GM19455 (cell line): ENCODE data around the gene UHRF1.
"Not testable (repeated sequence)": the region's sequence is repeated elsewhere in the genome, so short reads cannot be mapped to it uniquely, and the experiment has no call there.

Experiments used
- ATAC-seq: cut with Tn5 transposase; IDR thresholded peaks from one replicate; pipeline ENCODE4 v1.9.1; 2021; ENCODE audit not compliant: unreplicated experiment

The UHRF1 gene

DNA sequence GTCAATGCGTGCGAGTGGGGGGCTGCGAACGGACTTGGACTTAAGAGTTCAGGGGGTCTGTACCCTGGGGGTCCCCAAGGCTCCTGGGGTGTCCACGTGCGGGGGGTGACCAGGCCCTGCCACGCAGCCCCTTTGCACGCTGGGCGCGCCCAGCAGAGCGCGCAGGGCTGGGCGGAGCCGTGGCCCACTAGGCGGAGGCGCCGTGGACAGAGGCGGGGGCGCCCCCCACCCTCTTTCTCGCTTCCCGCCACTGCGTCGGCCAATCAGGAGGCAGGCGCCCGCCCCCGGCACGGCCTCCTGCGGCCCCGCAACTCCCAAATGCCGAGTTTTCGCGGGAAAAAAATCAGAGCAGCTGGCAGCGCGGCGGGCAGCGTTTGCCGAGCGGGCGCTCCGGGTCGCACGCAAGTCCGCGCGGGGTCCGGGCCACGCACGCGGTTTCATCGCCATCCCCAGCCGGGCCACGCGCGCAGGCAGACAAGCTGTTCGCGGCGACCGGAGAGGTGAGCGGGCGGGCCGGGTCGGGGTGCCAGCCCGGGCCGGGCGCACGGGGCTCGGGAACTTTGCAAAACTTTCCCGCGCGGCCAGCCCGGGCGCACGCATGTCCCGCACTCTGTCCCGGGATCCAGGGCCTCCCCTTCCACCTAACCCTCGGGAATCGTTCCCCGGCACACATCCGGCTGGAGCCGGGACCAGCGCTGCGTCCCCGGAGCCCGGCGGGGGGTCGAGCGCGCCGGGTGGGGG lies at the start of gene UHRF1:
Gene UHRF1 (plus strand): TSS at position 346 of the 741 bp plus-strand sequence. CDS start 1,385 bp downstream, outside the sequence.
- ATAC-seq: no peak

DNA sequence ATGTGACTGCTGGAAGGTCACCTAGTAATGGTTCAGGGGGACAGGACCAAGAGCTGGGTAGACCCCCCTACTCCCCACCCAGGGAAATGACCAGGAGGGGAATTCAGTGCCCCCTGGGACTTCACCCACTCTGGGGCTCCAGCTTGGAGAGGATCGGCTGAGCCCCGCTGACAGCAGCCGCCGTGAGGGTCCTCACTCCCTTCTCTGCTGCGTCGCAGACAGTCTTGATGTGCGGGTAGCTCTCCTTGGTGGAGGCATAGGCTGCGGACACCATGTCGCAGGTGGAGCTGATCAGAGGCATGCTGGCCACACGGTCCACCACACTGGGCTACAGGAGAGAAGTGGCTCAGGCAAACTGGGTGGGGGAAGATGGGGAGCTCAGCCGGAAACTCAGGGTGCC lies 49.6 kb upstream of the UHRF1 start:
- no peak for ATAC-seq

DNA sequence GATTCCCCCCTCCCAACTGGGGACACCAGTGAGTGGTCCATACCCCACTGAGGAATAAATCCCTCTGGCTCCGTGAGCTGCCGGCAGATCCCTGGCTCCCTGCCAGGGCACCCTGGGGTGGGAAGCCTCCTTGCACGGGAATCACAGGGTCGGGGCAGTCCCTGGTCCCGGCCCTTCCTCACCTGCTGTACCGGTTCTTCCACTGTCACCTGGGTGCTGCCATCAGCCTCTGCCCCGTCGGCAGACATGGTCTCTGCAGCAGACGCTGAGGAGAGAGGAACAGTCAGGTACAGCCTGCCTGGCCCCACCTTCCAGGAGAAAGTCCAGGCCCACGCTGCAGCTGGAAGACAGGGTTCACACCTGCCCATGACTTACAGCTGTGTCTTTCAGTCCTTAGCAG lies 48.2 kb upstream of the UHRF1 start:
- no peak for ATAC-seq

DNA sequence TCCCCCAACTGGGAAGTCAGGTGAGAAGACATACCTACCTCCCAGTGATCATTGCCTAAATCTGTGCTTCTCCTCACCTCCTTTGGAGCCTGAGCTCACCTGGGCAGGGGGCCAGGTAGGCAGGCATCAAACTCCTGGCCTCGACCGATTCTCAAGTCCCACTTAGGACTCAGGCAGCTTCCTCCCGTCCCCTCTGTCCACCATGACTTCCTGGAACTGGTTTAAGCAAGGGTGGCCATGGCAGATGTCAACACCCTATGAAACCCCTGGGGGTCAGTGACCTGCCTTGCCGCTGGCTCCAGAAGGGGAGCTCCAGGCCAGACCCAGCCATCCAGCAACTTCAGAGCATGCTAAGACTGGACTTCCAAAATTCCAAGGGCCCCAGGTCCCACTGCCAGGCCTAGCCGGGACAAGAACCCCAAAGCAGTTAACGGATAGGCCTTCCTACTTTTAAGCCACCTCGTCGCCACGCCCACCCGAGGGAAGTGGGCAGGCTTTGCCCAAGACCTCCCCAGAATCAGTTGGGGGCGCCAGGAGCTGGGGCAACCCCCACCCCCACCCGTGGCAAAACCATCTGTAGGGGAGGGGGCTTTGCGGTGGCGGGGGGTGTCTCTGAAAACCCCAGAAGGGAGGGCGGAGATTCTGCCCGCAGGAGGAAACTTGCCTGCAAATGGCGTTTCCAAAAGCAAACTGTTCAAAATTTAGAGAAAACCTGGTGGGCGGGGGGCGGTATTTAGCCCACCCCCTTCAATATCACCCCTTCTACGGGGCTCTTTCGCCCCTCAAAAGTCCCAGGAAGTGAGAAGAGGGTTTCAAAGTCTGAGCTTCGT lies 42.5 kb upstream of the UHRF1 start:
- no peak for ATAC-seq

DNA sequence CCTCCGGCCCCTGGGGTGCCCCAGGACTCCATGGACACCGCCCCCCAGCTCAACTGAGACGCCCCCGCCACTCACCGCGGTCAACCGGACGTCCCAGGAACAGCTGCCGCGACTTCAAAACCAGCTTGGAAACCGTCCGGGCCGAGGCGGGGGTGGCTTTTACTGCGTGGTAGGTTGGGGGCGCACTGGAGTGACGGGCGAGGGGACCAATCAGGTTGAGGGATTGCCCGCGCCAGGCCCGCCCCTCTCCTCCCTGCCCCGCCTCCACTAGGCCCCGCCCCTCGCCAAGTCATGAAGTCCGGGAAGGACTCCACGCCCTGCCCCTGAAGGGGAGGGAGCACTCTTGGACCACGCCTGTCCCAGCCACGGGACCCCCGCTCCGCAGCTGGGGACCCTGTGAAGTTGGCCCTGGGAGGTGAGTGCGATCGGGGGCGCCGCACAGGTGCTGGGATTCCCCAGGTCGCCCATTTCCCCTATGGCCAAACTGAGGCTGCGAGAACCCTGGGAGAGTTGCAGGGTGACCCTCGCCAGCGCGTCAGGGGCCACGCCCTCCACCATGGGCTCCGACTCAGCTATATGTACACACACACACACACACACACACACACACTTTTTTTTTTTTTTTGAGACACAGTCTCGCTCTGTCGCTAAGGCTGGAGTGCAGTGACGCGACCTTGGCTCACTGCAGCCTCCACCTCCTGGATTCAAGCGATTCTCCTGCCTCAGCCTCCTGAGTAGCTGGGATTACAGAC lies 41.6 kb upstream of the UHRF1 start, which contains the start of gene PLIN3:
Gene PLIN3 (minus strand): TSS at position 134 of the 752 bp plus-strand sequence. CDS start 6,273 bp downstream, outside the sequence.
- peak; percentile 81 for ATAC-seq

DNA sequence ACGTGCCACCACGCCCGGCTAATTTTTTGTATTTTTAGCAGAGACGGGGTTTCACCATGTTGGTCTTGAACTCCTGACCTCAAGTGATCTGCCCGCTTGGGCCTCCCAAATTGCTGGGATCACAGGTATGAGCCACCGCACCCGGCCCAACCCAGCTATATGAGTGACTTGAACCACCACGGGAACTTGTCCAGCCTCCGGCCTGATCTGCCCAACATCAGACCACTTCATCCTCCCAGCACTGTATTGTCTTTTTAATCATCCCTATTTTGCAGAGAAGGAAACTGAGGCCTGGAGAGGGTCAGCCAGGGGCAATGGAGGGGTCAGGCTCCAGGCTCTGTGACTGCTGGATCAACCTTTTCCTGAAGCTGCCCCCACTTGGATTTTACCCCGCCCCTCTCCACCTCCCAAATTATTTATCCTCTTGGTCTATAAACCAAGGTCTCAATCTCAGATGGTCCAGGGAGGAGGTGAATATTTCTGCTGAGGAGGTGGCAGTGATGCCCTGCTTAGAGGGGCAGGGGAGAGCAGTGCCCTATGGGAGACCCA lies 40.9 kb upstream of the UHRF1 start:
- ATAC-seq: no peak

DNA sequence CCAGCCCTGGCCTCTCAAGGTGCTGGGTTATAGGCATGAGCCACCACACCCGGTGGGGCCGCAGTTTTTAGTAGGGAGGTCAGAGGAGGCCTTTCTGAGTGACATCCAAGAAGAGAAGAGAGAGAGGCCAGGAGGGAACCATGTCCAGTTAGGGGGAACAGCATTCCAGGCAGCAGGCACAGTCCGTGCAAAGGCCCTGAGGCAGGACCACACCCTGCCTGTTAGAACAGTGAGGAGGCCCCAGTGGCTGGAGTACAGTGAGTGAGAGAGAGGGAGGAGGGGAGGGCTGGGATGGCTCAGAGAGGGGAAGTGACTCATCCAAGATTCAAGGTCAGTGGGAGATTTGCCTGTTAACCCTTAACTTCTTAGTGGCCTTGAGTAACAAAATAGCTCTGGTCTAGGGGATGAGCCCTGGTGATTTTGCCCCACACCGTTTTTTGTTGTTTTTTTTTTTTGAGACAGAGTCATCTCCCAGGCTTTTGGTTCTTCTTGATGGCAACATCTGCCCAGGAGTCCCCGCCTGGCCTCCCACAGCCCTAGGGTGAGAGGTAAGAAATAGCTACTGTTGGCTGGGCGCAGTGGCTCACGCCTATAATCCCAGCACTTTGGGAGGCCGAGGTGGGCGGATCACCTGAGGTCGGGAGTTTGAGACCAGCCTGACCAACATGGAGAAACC lies 39.1 kb upstream of the UHRF1 start:
- ATAC-seq: no peak

DNA sequence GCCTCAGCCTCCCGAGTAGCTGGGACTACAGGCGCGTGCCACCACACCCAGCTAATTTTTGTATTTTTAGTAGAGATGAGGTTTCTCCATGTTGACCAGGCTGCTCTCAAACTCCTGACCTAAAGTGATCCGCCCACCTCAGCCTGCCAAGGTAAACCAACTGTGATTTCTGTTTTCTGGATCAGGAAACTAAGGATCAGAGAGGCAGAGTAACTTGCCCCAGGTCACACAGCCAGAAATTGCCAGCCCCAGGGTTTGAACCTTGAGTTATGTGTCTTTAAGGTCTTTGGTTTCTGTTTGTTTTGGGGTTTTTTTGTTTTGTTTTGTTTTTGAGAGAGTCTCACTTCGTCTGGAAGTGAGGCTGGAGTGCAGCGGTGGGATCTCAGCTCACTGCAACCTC lies 37.6 kb upstream of the UHRF1 start:
- ATAC-seq: no peak

DNA sequence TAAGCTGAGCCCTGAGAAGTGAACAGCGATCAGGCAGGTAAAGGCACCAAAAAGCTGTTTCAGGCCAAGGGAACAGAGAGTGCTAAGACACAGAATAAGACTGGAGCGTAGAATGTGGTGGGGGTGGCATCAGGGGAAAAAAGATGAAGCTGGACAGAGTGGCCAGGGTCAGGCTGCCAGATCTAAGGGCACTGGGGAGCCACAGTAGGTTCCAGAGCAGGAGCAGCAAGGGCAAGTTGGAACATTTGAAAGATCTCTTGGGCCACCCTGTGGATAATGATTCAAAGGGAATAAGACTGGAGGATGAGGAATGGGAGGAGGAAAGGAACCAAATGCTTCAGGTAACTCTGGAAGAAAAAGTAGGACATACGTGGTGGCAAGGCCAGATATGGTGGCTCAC lies 35.4 kb upstream of the UHRF1 start:
- ATAC-seq: no peak

DNA sequence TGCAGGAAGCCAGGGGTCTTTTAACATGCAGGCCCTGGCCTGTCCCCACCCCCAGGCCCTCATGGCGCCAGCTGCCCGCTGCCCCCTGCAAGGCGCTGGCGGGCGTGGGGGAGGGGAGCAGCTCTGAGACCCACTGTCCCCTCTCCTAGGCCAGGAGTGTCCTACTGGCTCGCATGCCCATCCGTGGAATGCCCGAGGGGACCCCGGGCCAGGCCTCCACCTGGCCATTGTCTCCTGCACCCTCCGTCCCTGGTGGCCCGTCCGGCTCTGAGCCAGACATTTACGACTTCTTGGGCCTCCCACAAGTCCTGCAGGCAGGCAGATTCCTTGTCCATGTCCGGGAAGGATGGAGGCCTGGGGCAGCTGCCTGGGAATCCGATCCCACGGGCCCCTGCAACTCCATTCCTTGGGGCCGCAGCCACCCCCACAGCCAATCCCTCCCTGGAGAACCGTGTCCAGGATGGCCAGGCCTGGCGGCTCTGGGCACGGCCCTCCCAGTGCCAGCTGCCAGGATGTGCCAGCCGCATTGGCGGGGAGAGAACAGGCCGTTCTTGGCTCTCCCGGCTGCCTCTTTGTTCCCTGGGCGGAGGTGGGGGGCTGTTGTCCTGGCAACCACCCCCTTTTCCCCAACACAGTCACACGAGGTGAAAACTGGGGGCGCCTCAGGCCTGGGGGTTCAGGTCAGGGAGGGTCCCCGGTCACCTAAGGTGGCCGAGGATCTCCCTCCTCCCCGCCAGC lies 31.4 kb upstream of the UHRF1 start:
- ATAC-seq: no peak

DNA sequence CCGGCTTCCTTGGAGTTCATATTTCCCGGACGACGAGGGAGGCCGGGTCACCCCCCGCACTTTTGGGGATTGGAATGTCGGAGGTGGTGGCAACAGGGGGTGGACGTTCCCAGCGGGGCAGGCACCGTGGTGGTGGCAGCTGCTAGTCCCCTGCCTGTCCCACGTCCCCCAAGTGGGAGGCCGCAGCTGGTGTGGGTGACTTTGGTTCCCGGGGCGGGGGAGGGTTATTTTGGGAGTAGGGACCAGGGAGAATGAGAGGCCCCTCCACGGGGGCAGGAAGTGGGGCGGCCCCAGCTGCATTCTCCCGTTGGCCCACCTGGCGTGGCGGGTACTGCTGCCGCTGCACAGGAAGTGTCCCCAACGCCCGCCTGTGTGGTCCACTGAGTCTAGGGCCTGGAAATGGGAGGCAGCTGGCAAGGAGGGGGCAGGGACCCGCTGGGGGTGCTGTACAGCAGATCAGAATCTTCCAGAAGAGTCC lies 30.8 kb upstream of the UHRF1 start:
- no peak for ATAC-seq

DNA sequence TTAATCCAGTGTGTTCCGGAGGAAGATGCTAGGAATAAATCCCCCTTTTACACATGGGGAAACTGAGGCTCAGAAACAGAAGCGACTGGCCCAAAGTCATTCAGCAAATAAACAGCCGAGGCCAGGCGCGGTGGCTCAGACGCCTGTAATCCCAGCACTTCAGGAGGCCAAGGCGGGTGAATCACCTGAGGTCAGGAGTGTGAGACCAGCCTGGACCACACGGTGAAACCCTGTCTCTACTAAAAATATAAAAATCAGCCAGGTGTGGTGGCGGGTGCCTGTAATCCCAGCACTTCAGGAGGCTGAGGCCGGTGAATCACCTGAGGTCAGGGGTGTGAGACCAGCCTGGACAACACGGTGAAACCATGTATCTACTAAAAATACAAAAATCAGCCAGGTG lies 30.3 kb upstream of the UHRF1 start:
- no peak for ATAC-seq

DNA sequence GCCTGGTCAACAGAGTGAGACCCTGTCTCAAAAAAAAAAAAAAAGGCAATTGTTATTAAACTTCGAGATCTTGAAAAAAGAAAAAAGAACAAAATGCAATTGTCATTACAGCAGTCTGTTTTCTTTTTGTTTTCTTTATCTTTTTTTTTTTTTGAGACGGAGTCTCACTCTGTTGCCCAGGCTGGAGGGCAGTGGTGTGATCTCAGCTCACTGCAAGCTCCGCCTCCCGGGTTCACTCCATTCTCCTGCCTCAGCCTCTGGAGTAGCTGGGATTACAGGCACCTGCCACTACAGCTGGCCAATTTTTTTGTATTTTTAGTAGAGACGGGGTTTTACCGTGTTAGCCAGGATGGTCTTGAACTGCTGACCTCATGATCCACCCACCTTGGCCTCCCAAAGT lies 26.4 kb upstream of the UHRF1 start:
- not testable (repeated sequence) for ATAC-seq

DNA sequence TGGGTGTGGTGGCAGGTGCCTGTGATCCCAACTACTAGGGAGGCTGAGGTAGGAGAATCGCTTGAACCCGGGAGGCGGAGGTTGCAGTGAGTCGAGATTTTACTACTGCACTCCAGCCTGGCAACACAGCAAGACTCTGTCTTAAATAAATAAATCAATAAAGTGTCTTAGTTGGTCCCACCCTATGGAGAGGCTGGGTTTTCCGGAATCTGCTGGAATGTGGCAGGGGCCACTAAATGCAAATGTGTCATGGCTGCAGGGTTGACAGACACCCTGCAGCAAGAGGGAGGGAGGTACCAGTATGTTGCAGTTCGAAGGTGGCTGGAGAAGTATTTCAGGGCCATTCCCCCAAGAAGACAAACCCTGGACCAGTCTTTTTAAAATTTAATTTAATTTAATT lies 24.3 kb upstream of the UHRF1 start:
- not testable (repeated sequence) for ATAC-seq

DNA sequence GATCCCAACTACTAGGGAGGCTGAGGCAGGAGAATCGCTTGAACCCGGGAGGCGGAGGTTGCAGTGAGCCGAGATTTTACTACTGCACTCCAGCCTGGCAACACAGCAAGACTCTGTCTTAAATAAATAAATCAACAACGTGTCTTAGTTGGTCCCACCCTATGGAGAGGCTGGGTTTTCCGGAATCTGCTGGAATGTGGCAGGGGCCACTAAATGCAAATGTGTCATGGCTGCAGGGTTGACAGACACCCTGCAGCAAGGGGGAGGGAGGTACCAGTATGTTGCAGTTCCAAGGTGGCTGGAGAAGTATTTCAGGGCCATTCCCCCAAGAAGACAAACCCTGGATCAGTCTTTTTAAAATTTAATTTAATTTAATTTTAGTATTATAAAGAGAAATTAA lies 21.5 kb upstream of the UHRF1 start:
- not testable (repeated sequence) for ATAC-seq

DNA sequence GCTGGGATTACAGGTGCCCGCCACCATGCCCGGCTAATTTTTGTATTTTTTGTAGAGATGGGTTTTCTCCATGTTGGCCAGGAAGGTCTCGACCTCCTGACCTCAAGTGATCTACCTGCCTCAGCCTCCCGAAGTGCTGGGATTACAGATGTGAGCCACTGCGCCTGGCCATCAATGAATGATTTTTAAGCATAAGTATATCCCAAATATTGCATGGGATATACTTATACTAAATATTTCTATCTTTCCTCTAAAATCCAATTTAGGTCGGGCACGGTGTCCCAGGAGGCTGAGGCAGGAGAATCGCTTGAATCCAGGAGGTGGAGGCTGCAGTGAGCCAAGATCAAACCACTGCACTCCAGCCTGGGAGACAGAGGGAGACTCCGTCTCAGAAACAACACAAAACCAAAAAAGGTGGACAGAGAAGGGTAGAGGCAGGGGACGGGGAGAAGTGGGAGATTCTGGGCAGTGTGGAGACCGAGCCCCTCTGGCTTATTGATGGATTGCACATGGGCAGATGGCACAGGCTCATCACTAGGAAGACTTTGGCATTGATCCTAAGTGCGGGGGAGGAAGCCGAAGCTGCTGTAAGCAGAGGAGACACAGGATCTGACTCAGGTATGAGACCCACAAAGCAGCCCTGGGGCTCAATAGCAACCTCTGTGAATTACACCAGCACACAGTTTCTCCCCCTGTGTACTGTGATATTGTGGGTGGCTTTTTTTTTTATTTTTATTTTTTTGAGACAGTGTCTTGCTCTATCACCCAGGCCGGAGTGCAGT lies 20.1 kb upstream of the UHRF1 start:
- ATAC-seq: no peak

DNA sequence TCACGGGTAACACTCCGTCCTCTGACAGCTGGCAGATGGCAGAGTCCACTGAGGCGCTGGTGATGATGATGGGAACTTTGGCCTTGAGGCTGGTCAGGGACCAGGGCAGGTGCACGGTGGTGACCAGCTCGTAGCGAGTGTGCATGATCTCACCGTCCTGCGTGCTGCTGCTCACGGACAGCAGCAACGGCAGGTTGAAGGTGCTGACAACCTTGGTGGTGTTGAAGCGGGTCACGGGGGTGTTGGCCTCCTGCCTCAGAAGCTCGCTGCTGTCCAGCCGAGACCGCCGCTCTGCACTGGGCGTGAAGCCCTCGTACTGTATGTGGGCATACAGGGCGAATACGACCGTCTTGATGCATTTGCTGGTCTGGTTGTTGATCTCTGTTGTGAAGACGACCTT lies 18.2 kb upstream of the UHRF1 start:
- ATAC-seq: no peak

DNA sequence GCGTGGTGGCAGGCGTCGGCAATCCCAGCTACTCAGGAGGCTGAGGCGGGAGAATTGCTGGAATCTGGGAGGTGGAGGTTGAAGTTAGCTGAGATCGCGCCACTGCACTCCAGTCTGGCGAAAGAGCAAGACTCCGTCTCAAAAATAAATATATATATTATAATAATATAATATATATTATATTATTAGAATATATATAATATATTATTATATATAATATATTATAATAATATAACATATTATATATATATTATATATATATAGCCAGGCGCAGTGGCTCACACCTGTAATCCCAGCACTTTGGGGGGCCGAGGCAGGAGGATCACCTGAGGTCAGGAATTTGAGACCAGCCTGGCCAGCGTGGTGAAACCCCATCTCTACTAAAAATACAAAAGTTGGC lies 16.3 kb upstream of the UHRF1 start:
- not testable (repeated sequence) for ATAC-seq

DNA sequence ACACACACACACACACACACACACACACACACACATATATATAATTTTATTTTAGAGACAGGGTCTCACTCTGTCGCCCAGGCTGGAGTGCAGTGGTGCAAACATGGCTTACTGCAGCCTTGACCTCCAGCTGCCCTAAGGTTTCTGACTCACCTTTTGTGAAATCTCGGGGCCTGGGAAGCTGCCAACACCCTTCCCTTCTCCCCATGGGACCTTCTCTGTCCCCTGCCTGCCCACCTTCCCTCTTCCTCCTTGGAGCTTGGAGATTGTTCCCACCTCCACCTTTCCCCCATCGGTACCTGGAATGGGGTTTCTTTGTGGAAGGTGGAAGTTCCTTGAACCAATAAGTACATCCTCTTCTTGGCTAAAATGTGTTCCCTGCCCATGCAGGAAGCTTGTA lies 12.9 kb upstream of the UHRF1 start:
- ATAC-seq: no peak
